ENCODE measurements around the gene LRRC3B. TPM values are rescaled to one million over a fixed set of nuclear protein-coding genes. Genes with fewer than 3 reads are reported as not detected.

LRRC3B gene, protein sequence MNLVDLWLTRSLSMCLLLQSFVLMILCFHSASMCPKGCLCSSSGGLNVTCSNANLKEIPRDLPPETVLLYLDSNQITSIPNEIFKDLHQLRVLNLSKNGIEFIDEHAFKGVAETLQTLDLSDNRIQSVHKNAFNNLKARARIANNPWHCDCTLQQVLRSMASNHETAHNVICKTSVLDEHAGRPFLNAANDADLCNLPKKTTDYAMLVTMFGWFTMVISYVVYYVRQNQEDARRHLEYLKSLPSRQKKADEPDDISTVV
- total RNA-seq, result not detected in 2 replicates

DNA sequence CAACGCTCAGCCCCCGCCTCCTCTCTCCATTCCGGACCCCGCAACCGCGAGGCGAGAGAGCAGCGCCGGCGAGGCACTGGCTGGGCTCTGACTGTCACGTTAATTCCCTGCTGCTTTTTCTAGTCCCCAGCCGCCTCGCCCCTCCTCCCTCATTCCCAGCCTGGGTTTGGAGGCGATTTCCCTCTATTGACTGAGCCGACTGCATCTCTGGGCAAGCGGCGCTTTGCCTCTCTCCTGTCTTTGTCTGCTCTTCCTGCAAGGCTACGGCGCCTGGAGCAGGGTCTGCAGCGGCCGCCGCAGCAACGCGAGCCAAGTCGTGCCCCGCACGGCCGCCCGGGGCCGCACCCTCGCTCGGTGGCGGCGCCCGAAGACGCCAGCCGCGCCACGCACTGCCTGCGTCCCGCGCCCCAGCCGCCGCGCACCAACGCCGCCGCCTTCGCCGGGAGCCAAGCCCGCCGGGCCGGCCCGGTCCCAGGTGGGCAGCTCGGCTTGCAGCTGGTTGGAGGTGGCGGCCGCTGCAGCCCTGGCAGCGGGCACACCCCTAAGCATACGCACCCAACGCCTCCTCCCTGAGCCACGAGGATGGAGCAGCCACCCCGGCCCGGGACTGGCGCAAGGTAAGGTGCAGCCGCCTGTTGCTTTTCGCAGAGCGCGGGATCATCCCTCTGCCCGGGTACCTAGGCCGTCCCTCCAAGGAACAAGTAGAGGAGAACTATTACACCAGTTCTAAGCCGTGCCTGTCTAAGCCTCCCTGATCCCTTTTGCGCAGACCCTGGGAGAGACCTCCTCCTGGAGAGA is at the start of gene LRRC3B:
Gene LRRC3B (plus strand): TSS at position 152 of the 798 bp plus-strand sequence. CDS start 86,901 bp downstream, outside the sequence.

All from articular chondrocyte of knee joint (primary cell).